Mesendoderm (in vitro differentiated cells): Measurements from ENCODE around the gene BSN.

ENCODE experiments used
- DNase-seq: peaks from one replicate; pipeline ENCODE4 v3.0.0; 2013
- H2AK5ac ChIP-seq: 2 replicates; pipeline ENCODE4 v1.6.1; 2013; ENCODE audit warnings: low read length, inconsistent platforms
- H2BK120ac ChIP-seq: 2 replicates; pipeline ENCODE4 v1.6.1; 2013; ENCODE audit warnings: low read depth, mild to moderate bottlenecking, low read length, moderate library complexity, mixed read lengths
- H2BK15ac ChIP-seq: replicated peaks from 2 replicates; pipeline ENCODE4 v1.6.1; 2013; ENCODE audit warnings: low read depth, mild to moderate bottlenecking, moderate library complexity
- H2BK5ac ChIP-seq: 2 replicates; pipeline ENCODE4 v1.6.1; 2013; ENCODE audit warnings: low read length, inconsistent platforms
- H3K18ac ChIP-seq: 2 replicates; pipeline ENCODE4 v1.6.1; 2013; ENCODE audit warnings: mild to moderate bottlenecking, low read length, mixed read lengths
- H3K23ac ChIP-seq: one replicate; pipeline ENCODE4 v1.6.1; 2013; ENCODE audit warnings: low read length
- H3K27ac ChIP-seq: 2 replicates; pipeline ENCODE4 v1.5.1; 2013; ENCODE audit warnings: low read depth, mild to moderate bottlenecking, inconsistent platforms, low read length, moderate library complexity
- H3K27me3 ChIP-seq: 2 replicates; pipeline ENCODE4 v1.6.1; 2013; ENCODE audit warnings: low read length, control low read depth, mild to moderate bottlenecking, inconsistent platforms; ENCODE audit not compliant: insufficient read depth, poor library complexity
- H3K36me3 ChIP-seq: 2 replicates; pipeline ENCODE4 v1.6.1; 2013; ENCODE audit warnings: low read length, inconsistent platforms; ENCODE audit not compliant: control insufficient read depth, insufficient read depth
- H3K4ac ChIP-seq: one replicate; pipeline ENCODE4 v1.6.1; 2013; ENCODE audit warnings: low read depth, mild to moderate bottlenecking, low read length, moderate library complexity
- H3K4me1 ChIP-seq: 2 replicates; pipeline ENCODE4 v1.6.1; 2013; ENCODE audit warnings: low read depth, low read length, inconsistent platforms; ENCODE audit not compliant: control insufficient read depth
- H3K4me2 ChIP-seq: 2 replicates; pipeline ENCODE4 v1.6.1; 2013; ENCODE audit warnings: low read length
- H3K4me3 ChIP-seq: 2 replicates; pipeline ENCODE4 v1.5.1; 2013; ENCODE audit warnings: mild to moderate bottlenecking, low read length
- H3K56ac ChIP-seq: one replicate; pipeline ENCODE4 v1.6.1; 2013; ENCODE audit warnings: low read length
- H3K79me1 ChIP-seq: 2 replicates; pipeline ENCODE4 v1.6.1; 2013; ENCODE audit warnings: low read length, inconsistent platforms
- H3K79me2 ChIP-seq: 2 replicates; pipeline ENCODE4 v1.6.1; 2013; ENCODE audit warnings: mild to moderate bottlenecking, low read length; ENCODE audit not compliant: control insufficient read depth, insufficient read depth
- H3K9ac ChIP-seq: 2 replicates; pipeline ENCODE4 v1.6.1; 2013; ENCODE audit warnings: low read length, inconsistent platforms
- H4K5ac ChIP-seq: one replicate; pipeline ENCODE4 v1.6.1; 2013; ENCODE audit warnings: low read length
- H4K8ac ChIP-seq: one replicate; pipeline ENCODE4 v1.6.1; 2013; ENCODE audit warnings: low read depth, mild to moderate bottlenecking, control low read depth, low read length, moderate library complexity
- WGBS: extraction: QIAGEN DNeasy Blood & Tissue Kit; methylation state at CpG from one replicate; pipeline ENCODE4 v1.1.7; 2013; ENCODE audit warnings: low lambda C conversion rate, missing lambda C conversion rate; ENCODE audit not compliant: insufficient coverage; ENCODE audit errors: extremely low coverage; 5-methylcytosine and 5-hydroxymethylcytosine counted together

Gene BSN

DNA sequence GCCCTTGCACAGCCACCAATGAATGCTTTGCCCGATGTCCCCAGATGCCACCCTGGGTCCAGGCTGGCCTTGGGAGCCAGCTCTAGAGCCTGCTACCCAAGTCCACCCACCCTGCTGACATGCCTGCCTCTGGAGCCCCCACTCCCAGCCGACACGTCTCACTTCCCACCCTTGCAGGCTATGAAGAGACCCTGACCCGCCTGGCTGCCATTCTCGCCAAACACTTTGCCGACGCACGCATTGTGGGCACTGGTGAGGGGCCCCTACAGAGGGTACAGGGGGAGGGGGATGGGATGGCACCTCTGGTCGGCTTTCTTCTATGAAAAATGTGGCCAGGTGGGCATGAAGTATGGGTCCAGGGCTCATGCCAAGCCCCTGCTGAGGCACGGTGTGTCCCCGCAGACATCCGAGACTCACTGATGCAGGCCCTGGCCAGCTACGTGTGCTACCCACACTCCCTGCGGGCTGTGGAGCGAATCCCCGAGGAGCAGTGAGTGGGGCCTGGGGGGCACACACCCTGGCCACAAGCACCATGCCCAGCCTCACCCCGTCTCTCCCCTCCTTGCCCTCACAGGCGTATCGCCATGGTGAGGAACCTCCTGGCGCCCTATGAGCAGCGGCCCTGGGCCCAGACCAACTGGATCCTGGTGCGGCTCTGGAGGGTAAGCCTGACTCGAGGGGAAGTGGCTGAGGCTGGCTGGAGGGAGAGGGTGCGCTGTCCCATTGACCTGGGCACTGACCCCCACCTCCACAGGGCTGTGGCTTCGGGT is 159.2 kb downstream of the BSN start:
- Histone ChIP-seq H2BK5ac (no peak overlapping the region), H3K27ac (no peak overlapping the region), H3K9ac (no peak overlapping the region), H3K36me3 (peaks cover 1% of the 10 kb centered on the region), H2BK120ac (no peak overlapping the region), H3K4me1 (no peaks in the 10 kb centered on the region), H2AK5ac (no peak overlapping the region), H3K4me2 (no peak overlapping the region), H3K18ac (no peak overlapping the region), H3K79me2 (no peaks in the 10 kb centered on the region), H4K8ac (no peak overlapping the region), H3K56ac (no peak overlapping the region), H2BK15ac (no peak overlapping the region), H3K4me3 (no peak overlapping the region), H4K5ac (no peak overlapping the region), H3K79me1 (no peaks in the 10 kb centered on the region), H3K23ac (no peak overlapping the region), H3K27me3 (no peaks in the 10 kb centered on the region), H3K4ac (no peak overlapping the region)
- DNase-seq = no peak
- WGBS = no CpG with 5 or more reads among the region's 25 CpGs

GRCh38 chr3:49714728-49715550 is 160.7 kb downstream of the BSN start:
- H3K27me3 ChIP-seq = no peaks in the 10 kb centered on the region
- peaks cover 1% of the 10 kb centered on the region for H3K36me3 ChIP-seq
- H3K4me3 ChIP-seq = no peak overlapping the region
- no peaks in the 10 kb centered on the region for H3K4me1 ChIP-seq
- H4K8ac ChIP-seq = no peak overlapping the region
- no peak overlapping the region for H2AK5ac ChIP-seq
- H2BK120ac ChIP-seq = no peak overlapping the region
- no peak overlapping the region for H2BK15ac ChIP-seq
- H3K56ac ChIP-seq = no peak overlapping the region
- H3K79me2 ChIP-seq = no peaks in the 10 kb centered on the region
- WGBS = no CpG with 5 or more reads among the region's 13 CpGs
- H3K4ac ChIP-seq = no peak overlapping the region
- no peak overlapping the region for H4K5ac ChIP-seq
- no peak overlapping the region for H3K4me2 ChIP-seq
- H2BK5ac ChIP-seq = no peak overlapping the region
- no peak for DNase-seq
- no peak overlapping the region for H3K27ac ChIP-seq
- no peak overlapping the region for H3K9ac ChIP-seq
- H3K79me1 ChIP-seq = no peaks in the 10 kb centered on the region
- H3K23ac ChIP-seq = no peak overlapping the region
- H3K18ac ChIP-seq = no peak overlapping the region

DNA sequence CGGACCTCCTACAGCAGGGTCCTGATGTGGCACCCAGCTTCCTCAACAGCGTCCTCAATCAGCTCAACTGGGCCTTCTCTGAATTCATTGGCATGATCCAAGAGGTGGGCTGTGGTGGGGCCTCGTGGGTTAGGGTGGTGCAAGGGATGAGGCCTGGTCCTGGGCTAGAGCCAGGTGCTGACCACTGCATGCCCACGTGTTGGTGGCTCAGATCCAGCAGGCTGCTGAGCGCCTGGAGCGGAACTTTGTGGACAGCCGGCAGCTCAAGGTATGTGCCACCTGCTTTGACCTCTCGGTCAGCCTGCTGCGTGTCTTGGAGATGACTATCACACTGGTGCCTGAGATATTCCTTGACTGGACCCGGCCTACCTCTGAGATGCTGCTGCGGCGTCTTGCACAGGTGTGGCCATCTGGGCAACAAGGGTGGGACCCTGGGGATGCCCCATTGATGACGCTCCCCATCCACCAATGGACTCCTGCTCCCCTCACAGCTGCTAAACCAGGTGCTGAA is 161.4 kb downstream of the BSN start:
- H2BK15ac ChIP-seq = no peak overlapping the region
- H3K79me2 ChIP-seq = no peaks in the 10 kb centered on the region
- H3K27ac ChIP-seq = no peak overlapping the region
- no peak overlapping the region for H2BK120ac ChIP-seq
- no peak overlapping the region for H3K18ac ChIP-seq
- no CpG with 5 or more reads among the region's 13 CpGs for WGBS
- no peak for DNase-seq
- no peak overlapping the region for H2AK5ac ChIP-seq
- H3K36me3 ChIP-seq = peaks cover 1% of the 10 kb centered on the region
- no peak overlapping the region for H4K8ac ChIP-seq
- H3K4me2 ChIP-seq = no peak overlapping the region
- H3K56ac ChIP-seq = no peak overlapping the region
- no peak overlapping the region for H2BK5ac ChIP-seq
- no peak overlapping the region for H4K5ac ChIP-seq
- no peak overlapping the region for H3K23ac ChIP-seq
- H3K4ac ChIP-seq = no peak overlapping the region
- H3K4me3 ChIP-seq = no peak overlapping the region
- no peaks in the 10 kb centered on the region for H3K79me1 ChIP-seq
- H3K9ac ChIP-seq = no peak overlapping the region
- H3K4me1 ChIP-seq = no peaks in the 10 kb centered on the region
- H3K27me3 ChIP-seq = no peaks in the 10 kb centered on the region

DNA sequence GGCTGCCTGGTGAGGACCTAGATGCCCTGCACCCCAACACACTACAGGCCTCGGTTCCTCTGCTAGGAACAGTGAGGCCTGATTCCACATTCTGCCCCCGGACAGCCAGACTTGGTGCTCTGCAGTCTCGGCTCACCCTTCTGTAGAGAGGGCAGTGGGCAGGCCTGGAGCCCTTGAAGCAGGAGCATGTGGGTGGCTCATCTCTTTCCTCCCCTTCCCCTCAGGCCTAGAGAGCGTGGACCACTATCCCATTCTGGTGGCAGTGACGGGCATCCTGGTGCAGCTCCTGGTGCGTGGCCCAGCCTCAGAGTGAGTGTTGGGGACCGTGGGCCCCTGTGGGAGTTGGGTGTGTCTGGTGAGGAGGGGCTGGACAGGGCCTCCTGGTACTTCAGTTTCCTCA is 161.9 kb downstream of the BSN start:
- Histone ChIP-seq H3K56ac (no peak overlapping the region), H3K4me3 (no peak overlapping the region), H3K36me3 (peaks cover 1% of the 10 kb centered on the region), H3K79me2 (no peaks in the 10 kb centered on the region), H3K23ac (no peak overlapping the region), H3K4me2 (no peak overlapping the region), H3K4ac (no peak overlapping the region), H2BK15ac (no peak overlapping the region), H2AK5ac (no peak overlapping the region), H4K8ac (no peak overlapping the region), H2BK5ac (no peak overlapping the region), H2BK120ac (no peak overlapping the region), H3K27ac (no peak overlapping the region), H3K18ac (no peak overlapping the region), H3K9ac (no peak overlapping the region), H3K4me1 (no peaks in the 10 kb centered on the region), H3K79me1 (no peaks in the 10 kb centered on the region), H4K5ac (no peak overlapping the region), H3K27me3 (no peaks in the 10 kb centered on the region)
- no CpG with 5 or more reads among the region's 7 CpGs for WGBS
- DNase-seq = no peak

DNA sequence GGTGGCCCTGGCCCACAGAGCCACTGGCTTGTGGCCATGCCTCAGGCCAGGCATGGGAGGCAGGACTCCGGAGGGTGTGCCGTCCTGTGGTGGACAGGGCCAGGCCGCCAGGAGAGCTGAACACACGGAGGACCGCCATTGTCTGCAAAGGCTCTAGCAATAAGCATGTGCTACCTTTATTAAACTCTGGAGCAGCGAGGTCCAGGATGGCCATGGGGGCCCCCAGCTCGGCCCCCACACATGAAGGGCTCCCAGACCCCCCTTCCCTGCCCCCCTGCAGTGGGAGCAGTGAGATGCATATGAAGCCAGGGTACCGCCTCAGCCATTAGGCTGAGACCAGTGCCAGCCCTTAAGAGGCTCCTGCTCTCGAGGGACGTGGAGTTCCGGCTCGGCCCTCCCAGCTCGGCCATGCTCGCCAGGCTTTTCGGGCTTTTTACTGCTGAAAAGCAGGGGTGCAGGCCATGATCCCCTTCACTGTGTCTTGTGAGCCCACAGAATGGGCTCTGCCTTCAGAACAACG is 162.5 kb downstream of the BSN start:
- DNase-seq = no peak
- H3K27me3 ChIP-seq = no peaks in the 10 kb centered on the region

More for the DNA sequence above, 162.5 kb downstream of the BSN start:
- no peak overlapping the region for H2BK5ac ChIP-seq
- H3K18ac ChIP-seq = no peak overlapping the region
- H3K4me3 ChIP-seq = no peak overlapping the region
- no peak overlapping the region for H2AK5ac ChIP-seq
- no peak overlapping the region for H2BK120ac ChIP-seq
- H3K4me1 ChIP-seq = no peaks in the 10 kb centered on the region
- no peaks in the 10 kb centered on the region for H3K79me1 ChIP-seq
- no CpG with 5 or more reads among the region's 16 CpGs for WGBS
- no peak overlapping the region for H3K9ac ChIP-seq
- H3K27ac ChIP-seq = no peak overlapping the region
- H2BK15ac ChIP-seq = no peak overlapping the region
- H3K79me2 ChIP-seq = no peaks in the 10 kb centered on the region
- peaks cover 3% of the 10 kb centered on the region for H3K36me3 ChIP-seq
- no peak overlapping the region for H3K4ac ChIP-seq
- H4K8ac ChIP-seq = no peak overlapping the region
- H3K56ac ChIP-seq = no peak overlapping the region
- H3K23ac ChIP-seq = no peak overlapping the region
- H3K4me2 ChIP-seq = no peak overlapping the region
- no peak overlapping the region for H4K5ac ChIP-seq
